GM03348 (cell line): ENCODE measurements around the gene RCVRN.
A peak's percentile ranks its signal among the peaks of the same experiment; 100 is the strongest.

Source experiments
- DNase-seq: peaks from one replicate; pipeline ENCODE4 v3.0.0; 2012; ENCODE audit warnings: low spot score

Gene RCVRN

DNA sequence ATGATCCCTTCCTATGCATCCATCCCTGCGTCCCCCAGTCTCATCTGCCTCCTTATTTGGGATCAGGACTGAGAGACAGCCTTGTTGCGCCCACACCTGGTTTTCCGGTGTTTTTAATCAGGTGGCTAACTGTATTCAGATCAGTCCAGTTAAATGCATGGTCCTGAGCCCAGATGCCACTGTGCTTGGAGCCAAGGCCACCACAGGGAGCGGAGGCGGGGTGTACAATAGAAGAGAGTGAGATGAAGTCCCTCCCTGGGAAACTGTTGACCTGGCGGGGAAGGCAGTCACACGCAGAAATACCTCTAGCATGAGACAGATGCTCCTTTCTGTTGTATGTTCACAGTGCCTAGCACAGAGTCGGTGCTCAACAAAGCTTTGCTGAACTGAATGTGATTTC lies 6.3 kb downstream of the RCVRN start:
- DNase-seq = no peak

DNA sequence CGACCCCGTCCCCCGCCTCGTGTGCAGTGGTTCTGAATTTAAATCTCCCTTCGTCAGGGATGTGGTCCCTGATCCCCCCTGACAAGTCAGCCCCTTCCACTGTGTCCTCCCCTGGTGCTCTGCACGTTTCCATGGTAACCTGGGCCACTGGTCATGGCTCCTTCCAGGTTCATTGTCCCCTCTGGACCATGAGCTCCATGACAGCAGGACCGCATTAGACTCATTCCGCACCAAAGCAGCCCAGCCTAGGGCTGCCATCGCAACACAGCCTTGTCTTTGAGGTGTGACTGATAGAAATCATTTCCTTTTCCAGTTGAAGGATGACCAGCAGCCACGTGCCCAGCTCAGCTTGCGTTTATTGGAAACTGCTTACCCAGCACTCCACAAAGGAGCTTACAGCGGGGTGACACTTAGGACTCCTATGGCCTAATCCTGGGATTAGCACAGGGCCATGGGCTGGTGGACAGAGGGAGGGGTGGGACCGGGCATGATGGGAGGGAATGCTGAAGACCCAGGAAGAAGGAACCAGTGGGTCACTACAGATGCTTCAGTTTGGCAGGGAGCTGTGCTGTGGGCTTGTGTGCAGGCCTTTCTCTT lies 7.6 kb downstream of the RCVRN start:
- DNase-seq = no peak

DNA sequence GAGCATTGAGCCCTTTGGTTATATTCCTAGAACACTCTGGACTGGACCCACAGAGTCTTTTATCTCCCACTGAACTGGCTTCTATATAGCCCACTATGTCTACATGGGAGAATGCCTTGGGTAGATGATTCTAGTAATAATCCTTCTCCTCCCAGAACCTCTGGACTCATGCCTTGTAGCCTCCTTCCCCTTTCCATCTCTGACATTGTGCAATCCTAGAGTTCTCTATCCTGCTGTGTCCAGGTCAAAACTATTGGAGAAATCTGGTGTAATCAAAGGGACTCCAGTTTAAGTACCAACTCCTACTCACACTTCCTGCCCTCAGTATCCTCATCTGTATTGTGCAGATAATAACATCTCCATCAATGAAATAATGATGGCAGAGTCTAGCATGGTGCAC lies 9.1 kb downstream of the RCVRN start:
- DNase-seq = no peak

DNA sequence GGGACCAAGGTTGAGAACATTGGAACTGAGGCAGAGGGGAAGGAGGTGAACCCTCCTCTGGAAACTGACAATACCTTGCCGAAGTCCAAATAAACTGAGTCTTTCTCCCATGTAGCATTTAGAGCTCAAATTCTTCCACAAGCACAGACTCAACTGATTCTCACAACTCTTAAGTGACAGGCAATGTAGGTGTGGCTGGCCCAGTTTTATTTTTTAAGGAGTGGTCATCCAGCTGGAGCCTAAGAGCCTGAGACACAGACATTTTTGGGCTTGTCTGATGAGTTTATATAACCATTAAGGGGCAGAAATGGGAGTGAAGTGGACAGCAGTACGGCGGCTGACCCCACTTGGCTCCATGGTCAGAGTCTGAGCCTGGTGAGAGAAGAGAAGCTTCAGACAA lies 10.8 kb downstream of the RCVRN start:
- no peak for DNase-seq

DNA sequence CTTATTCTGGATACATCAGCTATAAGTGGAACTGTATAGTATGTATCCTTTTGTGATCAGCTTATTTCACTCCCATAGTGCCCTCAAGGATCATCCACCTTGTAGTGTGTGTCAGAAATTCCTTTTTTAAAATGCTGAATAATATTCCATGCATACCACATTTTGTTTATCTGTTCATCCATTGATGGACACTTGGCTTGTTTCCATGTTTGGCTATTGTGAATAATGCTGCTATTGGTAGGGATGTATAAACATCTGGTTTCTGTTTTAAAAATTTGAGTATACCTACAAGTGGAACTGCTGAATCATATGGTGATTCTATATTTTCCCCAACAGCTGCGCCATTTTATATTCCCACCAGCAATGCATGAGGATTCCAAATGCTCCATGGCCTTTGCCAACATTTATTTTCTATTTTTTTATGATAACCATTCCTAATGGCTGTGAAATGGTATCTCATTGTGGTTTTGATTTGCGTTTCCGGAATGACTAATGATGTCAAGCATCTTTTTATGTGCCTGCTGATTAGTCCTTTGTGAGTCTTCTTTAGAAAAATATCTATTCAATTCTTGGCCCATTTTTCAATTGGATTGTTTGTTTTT lies 11.6 kb downstream of the RCVRN start:
- DNase-seq = no peak

DNA sequence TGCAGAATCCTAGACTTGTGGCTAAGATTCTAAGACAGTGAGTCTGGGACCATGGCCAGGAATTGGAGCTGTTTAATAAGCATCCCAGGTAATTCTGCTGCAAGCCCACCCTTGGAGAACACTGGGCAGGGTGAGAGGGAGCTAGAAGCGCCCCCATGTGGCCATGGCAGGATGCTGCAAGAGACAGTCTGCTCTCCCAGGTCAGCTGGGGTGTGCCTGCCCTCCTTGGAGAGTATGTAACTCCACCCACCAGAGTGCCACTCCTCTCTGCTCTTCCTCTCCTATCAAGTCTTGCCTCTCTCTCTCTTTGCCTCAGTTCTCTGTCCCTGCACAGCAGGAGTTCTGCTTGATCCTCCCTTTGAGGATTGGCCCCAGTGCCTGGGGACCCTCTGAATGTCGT lies 14.9 kb downstream of the RCVRN start:
- DNase-seq = peak; percentile 60

DNA sequence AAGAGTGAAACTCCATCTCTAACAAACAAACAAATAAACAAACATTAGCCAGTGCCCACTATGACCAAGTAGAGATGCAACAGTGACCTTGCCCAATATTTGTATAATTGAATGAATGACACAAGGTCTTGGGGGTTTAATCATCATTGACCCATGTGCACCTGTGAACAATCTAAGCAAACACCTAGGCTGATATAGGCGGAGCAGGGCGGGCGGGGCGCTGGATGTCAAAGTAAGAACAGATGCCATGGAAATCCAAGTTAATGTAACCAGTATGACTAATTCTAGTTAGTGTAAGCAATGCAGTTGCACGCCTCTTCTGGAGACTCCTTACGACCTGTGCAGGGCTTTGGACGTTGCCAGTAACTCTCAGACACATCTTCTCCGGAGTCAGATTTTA lies 17.6 kb downstream of the RCVRN start:
- DNase-seq = no peak

DNA sequence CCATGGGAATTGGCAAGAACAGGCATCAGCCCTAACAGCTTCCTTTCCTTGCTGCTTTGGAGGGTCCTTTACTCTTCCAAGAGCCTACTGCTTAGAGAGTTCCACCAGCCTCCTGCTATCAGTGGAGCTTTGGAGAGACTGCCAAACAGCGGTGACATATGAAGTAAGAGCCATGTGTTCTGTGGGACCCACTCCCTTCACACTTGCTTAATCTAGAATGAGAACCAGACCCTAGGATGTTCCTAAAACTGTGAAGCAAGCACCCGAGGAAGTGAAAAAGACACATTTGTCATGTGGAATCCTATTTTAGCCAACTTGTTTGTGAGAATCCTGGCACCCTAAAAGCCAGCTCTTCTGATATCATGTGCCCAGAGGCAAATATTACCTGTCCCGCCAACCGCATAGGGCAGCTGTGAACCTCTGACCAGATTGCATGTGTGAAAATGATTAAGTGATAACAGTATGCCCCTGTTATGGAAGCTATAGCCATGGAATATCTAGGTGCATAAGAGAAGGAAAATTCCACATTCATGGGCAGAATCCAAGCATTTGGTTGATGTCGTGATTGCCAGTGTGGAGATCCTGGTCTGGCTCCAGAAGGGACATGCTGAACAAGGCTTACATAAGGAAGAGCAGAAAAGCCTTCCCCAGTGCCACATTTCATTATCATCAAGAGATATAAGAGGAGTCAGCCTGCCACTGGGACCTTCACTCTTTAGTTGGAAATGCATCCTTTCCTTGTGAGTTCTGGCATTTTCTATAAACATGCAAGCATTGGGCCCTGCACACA lies 18.7 kb downstream of the RCVRN start:
- no peak for DNase-seq

DNA sequence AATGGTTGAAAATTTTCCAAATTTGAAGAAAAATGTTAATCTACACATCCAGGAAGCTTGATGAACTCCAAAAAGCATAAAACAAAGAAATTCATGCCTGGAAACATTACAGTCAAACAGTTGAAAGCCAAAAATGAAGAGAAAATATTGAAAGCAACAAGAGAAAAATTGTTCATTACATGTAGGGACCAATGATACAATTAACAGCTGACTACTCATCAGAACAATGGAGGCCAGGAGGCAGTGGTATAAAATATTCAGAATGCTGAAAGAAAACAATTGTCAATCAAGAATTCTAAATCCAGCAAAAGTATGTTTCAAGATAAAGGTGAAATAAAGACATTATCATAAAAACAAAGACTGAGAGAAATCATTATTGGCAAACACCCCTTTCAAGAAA lies 21.6 kb downstream of the RCVRN start:
- DNase-seq = no peak

DNA sequence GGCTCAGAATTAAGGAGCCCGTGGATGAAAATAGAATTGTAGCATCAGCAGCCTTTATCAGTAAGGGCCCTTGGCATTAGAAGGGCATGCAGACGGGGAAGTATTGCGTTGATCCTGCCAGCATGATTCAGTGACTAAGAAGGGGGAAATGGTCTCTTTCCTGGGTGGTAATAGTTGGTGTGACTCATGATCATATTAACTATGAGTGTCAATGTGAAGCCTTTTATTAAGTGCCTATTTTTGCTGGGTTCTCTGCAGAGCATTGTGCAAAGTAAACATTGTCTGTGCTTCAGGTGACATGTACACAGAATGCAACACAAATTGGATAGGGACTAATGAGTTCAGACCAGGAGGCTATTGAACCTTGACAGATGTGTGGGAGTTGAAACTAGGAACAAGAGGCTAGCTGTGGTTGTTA lies 24.5 kb downstream of the RCVRN start:
- DNase-seq = peak; percentile 44

DNA sequence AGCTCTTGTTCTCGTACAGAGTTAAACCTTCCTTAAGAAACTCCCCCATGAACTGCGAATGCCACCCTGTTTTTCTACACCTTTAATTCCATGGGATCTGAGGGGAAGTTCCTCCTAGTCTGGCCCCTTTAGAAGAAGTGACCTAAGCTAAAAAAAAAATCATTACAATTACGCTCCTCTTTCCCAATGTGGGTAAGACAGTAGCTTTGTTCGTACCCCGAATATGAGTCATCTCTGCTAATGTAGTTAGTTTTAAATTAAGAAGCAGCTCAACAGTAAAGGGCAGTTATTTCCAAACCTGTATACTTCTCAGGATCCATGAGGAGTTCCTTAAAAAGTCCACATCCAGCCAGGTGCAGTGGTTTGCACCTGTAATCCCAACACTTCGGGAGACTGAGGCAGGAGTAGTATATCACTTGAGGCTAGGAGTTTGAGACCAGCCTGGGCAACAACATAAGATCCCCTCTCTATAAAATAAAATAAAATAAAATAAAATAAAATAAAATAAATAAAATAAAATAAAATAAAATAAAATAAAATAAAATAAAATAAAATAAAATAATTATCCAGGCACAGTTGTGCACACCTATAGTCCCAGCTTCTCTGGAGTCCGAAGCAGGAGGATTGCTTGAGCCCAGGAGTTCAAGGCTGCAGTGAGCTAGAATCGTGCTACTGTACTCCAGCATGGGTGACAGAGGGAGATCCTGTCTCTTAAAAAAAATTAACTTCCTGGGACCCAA lies 26.1 kb downstream of the RCVRN start:
- peak; percentile 27 for DNase-seq

DNA sequence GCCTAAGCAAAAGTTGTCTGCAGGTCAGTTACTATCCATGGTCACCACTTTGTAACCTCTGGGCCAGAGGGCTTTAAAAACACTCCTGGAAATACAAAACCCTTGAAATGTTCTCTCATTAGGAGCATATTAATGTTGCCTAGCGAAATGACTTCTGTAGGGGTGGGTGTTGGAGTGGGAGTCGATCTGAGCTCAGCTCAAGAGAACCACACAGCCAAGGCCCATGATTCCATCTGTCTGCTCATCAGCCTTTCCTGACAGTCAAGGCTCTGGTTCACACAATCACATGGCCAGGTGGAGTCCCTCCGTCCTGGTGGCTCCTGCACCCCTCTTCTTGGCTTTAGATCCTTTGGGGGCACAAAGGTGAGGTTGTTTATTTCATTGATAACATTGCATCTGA lies 26.7 kb downstream of the RCVRN start:
- no peak for DNase-seq

DNA sequence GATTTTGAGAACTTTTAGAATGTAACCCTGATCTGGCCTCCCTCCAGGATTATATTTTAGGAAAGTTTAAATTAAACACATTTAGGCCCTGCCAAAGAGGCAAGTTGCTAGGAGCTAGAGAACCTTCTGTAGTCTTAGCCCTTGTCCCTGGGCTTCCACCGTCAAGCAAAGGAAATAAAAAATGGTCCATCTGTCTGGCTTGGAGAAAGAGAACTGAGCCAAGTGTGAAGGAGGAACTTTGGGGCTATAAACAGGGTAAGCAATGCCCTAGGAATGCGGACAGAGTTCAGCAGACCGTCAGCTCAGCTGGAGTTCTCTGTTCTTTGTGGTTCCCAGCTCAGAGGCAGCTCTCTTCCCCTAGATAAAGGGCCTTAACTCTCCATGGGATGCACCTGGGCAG lies 29.6 kb downstream of the RCVRN start:
- peak; percentile 82 for DNase-seq

DNA sequence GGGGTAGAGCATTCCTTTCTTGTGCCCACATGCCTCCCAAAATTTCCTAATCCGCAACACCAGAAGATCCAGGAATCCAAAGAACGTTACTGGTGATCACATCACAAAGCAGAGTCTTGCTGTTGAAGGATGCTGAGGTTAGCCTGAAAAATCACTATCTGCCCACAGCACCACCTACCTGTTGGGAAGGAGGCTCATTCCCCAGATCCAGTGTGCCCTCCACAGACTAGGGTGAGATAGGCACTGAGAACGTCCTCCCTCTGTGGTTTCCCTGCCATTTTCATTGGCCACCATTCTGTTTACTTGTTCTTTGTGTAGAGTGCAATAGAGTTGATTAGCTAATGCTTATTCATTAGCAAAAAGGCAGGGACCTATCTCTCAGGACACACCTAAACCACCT lies 30.3 kb downstream of the RCVRN start:
- DNase-seq = no peak

DNA sequence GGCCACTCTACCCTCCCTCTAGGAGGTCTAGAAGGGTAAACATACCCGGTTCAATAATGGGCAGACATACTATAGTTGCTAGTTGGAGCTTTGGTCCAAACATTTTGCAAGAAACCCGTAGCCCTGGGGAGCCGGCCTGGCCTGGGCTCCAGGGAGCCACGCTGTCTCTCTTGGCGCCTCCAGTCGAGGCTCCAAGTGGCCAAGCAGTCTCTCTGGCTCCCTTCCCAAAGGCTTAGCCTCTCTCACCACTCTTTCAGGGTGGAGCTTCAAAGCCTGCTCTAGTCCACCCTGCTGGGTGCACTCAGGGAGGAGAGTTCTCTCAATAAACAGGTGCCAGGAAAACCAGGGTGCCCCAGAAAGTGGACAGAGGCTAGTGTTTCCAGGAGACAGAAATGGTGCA lies 32.2 kb downstream of the RCVRN start:
- DNase-seq = no peak

DNA sequence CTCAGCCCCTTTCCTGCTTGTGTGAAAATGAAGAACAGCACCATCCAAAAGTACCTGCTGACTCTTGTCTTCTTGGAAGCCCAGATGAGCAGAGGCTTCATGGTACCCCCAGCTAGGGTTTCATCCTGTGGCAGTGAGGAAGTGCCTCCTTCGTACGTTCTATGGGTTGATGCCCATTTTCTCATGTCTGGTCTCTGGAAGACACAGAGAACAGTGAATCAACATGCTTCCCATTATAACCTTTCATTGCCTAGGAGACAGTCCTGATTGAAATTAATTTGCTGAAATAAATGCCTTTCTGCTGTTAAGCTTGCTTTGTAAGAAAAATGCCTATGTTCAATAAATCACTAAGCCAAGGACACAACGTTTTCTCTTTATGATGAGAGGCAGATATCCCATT lies 36.5 kb downstream of the RCVRN start:
- no peak for DNase-seq

DNA sequence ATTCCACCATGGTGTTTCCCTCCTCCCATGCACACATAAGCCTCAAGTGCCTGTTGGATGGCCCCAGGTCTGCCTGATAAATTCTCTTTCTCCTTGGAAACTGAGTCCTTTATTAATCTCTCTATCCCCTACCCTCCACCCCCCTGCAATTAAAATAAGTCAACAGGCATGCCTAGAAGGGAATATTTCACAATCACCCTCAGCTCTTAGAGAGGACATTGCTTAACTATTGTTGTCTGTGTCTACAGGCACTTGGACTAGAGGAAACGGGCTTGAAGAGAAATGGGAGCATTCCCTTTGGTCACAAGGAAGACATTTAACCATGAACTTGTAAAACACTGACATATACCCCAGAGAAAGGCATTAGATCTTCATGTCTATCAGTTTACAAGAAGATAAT lies 39.5 kb downstream of the RCVRN start:
- no peak for DNase-seq

DNA sequence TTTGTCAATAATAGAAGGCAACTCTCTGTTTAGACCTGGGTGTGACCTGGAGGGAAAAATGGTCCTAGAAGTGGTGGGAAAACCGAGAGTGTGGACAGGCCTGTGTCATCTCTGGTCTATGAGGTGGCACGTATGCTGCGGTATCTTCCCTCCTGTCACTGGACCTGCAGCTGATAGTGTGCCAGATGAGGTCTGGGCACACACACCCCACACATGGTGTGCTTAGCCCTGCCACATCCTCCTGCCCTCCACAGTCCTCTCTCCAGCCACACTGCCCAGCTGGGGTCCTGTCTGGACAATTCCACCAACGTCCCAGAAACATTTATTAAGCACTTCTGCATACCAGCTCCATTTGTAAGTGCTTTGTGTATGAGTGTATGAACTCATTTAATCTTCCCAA lies 42.1 kb downstream of the RCVRN start:
- DNase-seq = no peak

DNA sequence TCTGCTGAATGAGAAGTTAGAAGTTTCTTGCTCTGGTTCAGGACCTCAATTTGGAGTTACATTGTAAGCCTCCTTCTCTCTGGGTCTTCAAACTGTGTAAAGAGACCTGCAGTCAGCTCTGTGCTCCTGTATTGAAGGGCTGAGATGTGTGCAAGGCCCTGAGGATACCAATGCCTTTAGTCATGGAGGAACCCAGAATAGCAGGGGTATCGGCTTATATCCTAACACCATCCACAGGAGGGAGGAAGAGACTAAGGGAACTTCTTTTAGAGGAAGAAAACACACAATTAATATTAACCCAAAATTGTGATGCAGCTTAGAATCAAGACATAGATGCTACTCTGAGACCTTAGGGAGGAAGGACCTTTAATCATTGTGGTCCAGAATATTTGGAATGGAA lies 42.9 kb downstream of the RCVRN start:
- no peak for DNase-seq

DNA sequence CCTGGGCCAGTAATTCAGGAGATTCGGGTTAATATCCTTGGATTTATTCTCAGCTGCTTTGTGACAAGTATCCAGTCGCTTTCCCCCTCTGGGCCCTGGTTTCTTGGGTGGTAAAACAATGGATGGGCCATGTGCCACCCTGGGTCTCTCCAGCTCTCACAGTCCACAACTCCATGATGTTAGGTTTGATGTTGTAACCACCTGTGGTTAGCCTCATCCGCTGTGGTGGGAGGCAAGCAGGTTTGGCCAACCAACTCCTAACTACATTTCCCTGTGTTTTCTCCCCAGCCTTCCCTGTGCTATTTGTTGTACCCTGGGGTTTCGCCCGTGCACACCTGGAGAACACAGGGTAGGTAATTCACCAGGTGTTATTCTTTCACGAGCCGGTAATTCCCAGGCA lies 44.2 kb downstream of the RCVRN start:
- no peak for DNase-seq

DNA sequence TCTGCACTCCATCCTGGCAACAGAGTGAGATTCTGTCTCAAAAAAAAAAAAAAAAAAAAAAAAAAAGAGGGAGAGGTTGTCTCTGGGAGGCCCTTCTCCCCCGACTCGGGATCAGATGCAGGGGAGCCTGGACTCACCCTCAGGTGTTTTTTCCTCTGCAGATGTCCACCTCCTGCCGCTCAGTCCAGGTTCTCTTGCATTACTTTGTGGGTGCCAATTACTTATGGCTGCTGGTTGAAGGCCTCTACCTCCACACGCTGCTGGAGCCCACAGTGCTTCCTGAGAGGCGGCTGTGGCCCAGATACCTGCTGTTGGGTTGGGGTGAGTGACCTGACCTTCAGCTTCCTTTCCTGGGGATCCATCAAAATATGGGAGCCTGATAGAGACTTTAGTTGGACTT lies 45.3 kb downstream of the RCVRN start:
- DNase-seq = no peak

DNA sequence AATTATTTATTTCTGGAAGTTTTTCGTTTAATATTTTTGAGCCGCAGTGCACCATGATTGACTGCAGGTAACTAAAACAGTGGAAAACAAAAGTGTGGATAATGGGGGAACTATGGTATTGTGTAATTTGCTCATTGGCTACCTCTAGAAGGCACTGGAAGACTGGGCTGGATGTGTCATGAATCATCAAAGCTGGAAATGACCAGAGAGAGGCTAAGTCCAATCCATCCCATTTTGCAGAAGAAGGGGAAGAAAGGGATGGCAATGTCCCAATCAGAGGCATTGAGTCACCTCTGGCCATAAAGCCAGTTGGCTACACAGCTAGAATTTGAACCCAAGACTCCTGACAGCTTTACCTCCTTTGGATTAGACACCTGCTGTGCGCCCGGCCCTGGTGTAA lies 50.0 kb downstream of the RCVRN start:
- DNase-seq = no peak

DNA sequence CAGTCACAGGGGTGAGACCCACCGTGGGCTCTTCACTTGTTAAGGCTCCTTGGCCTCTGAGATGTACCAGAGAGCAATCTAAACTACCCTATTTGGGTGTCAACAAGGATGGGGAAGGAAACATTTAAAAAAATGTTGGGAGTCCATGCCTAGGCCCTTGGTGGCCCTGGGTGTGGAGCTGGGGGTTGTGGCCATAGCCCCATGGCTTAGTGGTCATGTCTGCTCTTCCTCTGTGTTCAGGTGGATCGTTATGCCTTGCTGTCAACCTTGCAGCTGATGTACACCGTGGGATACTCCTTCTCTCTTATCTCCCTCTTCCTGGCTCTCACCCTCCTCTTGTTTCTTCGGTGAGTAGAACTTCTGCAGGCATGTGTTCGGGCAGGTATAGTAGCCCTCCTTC lies 50.8 kb downstream of the RCVRN start:
- DNase-seq = no peak
